Measurements from ENCODE around the gene NUDT17.

The NUDT17 gene

GRCh38 chr1:145849356-145850160 lies 4.1 kb downstream of the NUDT17 start:
- no peak for DNase-seq

- DNase-seq: no peak
Observed at GRCh38 chr1:145855426-145855948, 10.1 kb downstream of the NUDT17 start.

GRCh38 chr1:145857170-145857569 lies 11.7 kb downstream of the NUDT17 start:
- DNase-seq: no peak

- DNase-seq: peak; percentile 29
Observed at GRCh38 chr1:145858238-145858900, 12.9 kb downstream of the NUDT17 start.

GRCh38 chr1:145858901-145859490 lies 13.6 kb downstream of the NUDT17 start, which contains the start of gene PIAS3:
TSS of gene PIAS3 (minus strand) at chr1:145859081. CDS start at chr1:145858990, 91 bp downstream.
- peak; percentile 87 for DNase-seq

GRCh38 chr1:145859491-145860023 lies 14.1 kb downstream of the NUDT17 start:
- peak; percentile 84 for DNase-seq

GRCh38 chr1:145863282-145864018 lies 18.0 kb downstream of the NUDT17 start:
- no peak for DNase-seq

GRCh38 chr1:145868232-145868631 lies 22.8 kb downstream of the NUDT17 start:
- no peak for DNase-seq

- DNase-seq: no peak
Observed at GRCh38 chr1:145871994-145872924, 26.8 kb downstream of the NUDT17 start.

- no peak for DNase-seq
Observed at GRCh38 chr1:145874646-145875045, 29.2 kb downstream of the NUDT17 start.

GRCh38 chr1:145877923-145878486 lies 32.6 kb downstream of the NUDT17 start:
- no peak for DNase-seq

- no peak for DNase-seq
Observed at GRCh38 chr1:145878724-145879123, 33.3 kb downstream of the NUDT17 start.

GRCh38 chr1:145879775-145880174 lies 34.3 kb downstream of the NUDT17 start:
- peak; percentile 16 for DNase-seq

- DNase-seq: no peak
Observed at GRCh38 chr1:145884675-145885074, 39.2 kb downstream of the NUDT17 start.

GRCh38 chr1:145885738-145886287 lies 40.4 kb downstream of the NUDT17 start, which contains the start of gene ANKRD35:
TSS of gene ANKRD35 (minus strand) at chr1:145885866. CDS start at chr1:145885758, 108 bp downstream.
- peak; percentile 83 for DNase-seq

- peak; percentile 17 for DNase-seq
Observed at GRCh38 chr1:145886390-145886789, 41.0 kb downstream of the NUDT17 start.

- DNase-seq: no peak
Observed at GRCh38 chr1:145886816-145887215, 41.4 kb downstream of the NUDT17 start.

GRCh38 chr1:145887631-145888030 lies 42.2 kb downstream of the NUDT17 start:
- no peak for DNase-seq

- DNase-seq: no peak
Observed at GRCh38 chr1:145889722-145890121, 44.3 kb downstream of the NUDT17 start.

- DNase-seq: no peak
Observed at GRCh38 chr1:145891143-145891542, 45.7 kb downstream of the NUDT17 start.

Measured in hematopoietic multipotent progenitor cell treated with erythropoietin and hydrocortisone succinate and interleukin-3 and kit ligand, for 8 days (in vitro differentiated cells).